GM21367 (cell line): Measurements from ENCODE around the gene MAPK7.
A peak's percentile ranks its signal among the peaks of the same experiment; 100 is the strongest.

Experiments used
- ATAC-seq: cut with Tn5 transposase; IDR thresholded peaks from one replicate; pipeline ENCODE4 v1.9.1; 2021; ENCODE audit not compliant: unreplicated experiment

The MAPK7 gene

DNA sequence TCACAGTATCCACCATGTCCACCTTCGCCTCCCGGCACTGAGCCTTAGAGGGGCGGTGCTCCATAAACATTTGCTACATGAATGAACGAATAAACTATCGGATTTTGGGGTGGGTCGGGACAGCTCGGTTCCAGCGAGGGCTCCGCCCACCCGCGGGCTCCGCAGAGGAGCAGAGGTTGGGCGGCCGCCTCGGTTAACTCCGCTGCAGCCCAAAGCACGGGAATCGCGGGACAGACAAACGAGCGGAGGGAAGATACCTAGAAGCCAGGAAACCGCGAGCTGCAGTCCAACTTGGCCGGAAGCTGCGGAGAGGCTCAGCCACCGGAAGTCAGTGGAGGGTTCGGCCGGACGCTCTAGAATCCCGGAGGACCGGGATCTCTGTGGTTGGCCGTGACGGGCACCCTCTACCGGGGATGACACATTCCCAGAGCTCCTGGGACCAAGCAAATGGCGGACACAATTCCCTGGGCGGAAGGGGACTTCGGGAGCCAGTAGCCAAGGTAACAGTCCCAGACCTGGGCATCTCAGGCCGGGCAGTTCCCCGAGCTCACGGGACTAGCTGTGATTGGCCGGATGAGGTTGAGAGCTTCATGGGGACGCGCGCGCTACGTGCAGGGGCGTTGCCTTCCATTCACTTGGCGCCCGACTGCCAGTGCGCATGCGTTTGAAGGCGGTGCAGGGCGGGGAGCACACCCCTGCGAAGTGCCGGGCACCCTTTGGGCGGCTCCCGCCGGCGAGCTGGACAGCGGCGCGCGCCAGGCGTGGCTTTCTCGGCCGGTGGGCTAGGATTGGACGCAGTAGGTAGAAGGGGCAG lies 489 bp upstream of the MAPK7 start:
- peak; percentile 88 for ATAC-seq

DNA sequence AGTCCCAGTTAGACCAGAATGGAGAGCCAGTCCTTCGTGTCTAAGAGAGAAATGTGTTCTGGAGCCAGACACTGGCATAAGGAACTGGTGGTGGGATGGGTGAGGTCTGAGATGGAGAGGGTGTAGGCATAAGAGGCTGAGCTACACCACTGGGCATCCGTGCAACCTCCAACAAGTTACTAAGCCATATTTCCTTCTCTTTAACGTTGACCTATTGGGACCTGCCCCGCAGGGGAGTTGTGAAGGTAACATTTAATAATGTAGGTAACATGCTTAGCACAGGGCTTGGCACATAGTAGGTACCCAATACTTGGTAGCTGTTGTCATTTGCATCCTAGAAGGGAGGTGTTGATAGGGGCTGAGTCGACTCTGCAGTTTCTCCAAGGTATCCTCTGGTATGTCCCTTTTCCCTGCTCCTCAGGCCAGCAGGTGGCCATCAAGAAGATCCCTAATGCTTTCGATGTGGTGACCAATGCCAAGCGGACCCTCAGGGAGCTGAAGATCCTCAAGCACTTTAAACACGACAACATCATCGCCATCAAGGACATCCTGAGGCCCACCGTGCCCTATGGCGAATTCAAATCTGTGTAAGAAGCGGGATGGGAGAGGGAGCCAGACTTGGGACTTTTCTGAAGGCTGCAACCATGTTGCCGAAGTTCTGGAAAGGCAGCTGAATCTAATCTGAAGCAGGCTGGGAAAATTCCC lies 1.2 kb downstream of the MAPK7 start:
- ATAC-seq = no peak

DNA sequence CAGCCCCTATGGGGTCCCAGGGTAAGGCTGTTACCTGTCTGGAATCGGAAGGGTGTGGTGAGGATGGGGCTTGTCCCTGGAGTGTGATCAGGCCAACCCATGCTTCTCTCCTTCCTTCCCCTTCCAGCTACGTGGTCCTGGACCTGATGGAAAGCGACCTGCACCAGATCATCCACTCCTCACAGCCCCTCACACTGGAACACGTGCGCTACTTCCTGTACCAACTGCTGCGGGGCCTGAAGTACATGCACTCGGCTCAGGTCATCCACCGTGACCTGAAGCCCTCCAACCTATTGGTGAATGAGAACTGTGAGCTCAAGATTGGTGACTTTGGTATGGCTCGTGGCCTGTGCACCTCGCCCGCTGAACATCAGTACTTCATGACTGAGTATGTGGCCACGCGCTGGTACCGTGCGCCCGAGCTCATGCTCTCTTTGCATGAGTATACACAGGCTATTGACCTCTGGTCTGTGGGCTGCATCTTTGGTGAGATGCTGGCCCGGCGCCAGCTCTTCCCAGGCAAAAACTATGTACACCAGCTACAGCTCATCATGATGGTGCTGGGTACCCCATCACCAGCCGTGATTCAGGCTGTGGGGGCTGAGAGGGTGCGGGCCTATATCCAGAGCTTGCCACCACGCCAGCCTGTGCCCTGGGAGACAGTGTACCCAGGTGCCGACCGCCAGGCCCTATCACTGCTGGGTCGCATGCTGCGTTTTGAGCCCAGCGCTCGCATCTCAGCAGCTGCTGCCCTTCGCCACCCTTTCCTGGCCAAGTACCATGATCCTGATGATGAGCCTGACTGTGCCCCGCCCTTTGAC lies 2.4 kb downstream of the MAPK7 start:
- ATAC-seq = no peak

DNA sequence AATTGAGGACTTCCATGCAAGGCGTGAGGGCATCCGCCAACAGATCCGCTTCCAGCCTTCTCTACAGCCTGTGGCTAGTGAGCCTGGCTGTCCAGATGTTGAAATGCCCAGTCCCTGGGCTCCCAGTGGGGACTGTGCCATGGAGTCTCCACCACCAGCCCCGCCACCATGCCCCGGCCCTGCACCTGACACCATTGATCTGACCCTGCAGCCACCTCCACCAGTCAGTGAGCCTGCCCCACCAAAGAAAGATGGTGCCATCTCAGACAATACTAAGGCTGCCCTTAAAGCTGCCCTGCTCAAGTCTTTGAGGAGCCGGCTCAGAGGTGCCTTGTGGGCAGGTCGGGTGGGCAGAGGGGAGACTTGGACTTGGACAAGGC lies 3.1 kb downstream of the MAPK7 start:
- ATAC-seq = no peak

DNA sequence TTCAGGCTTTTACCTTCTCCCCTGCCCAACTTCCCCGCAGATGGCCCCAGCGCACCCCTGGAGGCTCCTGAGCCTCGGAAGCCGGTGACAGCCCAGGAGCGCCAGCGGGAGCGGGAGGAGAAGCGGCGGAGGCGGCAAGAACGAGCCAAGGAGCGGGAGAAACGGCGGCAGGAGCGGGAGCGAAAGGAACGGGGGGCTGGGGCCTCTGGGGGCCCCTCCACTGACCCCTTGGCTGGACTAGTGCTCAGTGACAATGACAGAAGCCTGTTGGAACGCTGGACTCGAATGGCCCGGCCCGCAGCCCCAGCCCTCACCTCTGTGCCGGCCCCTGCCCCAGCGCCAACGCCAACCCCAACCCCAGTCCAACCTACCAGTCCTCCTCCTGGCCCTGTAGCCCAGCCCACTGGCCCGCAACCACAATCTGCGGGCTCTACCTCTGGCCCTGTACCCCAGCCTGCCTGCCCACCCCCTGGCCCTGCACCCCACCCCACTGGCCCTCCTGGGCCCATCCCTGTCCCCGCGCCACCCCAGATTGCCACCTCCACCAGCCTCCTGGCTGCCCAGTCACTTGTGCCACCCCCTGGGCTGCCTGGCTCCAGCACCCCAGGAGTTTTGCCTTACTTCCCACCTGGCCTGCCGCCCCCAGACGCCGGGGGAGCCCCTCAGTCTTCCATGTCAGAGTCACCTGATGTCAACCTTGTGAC lies 3.6 kb downstream of the MAPK7 start:
- ATAC-seq = no peak

DNA sequence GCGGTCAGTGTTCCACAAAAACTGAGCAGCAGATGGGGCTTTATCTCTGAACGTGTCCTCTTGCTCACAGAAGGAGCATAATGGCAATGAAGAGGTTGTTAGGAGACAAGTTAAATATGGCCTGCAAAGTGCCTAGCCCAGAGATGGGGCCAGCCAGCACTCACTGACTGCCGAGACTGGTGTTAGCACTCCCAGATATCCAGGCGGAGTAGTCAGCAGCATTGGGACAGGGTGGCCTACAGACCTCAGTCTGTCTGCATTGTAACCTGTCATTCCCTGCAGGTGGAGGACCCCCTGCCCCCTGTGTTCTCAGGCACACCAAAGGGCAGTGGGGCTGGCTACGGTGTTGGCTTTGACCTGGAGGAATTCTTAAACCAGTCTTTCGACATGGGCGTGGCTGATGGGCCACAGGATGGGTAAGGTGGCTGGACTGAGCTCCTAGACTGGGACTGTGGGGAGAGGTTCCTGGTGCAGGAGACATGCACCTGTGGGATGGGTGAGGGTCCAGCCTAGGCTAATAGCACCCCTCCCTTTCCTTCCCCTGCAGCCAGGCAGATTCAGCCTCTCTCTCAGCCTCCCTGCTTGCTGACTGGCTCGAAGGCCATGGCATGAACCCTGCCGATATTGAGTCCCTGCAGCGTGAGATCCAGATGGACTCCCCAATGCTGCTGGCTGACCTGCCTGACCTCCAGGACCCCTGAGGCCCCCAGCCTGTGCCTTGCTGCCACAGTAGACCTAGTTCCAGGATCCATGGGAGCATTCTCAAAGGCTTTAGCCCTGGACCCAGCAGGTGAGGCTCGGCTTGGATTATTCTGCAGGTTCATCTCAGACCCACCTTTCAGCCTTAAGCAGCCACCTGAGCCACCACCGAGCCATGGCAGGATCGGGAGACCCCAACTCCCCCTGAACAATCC lies 4.5 kb downstream of the MAPK7 start:
- no peak for ATAC-seq

DNA sequence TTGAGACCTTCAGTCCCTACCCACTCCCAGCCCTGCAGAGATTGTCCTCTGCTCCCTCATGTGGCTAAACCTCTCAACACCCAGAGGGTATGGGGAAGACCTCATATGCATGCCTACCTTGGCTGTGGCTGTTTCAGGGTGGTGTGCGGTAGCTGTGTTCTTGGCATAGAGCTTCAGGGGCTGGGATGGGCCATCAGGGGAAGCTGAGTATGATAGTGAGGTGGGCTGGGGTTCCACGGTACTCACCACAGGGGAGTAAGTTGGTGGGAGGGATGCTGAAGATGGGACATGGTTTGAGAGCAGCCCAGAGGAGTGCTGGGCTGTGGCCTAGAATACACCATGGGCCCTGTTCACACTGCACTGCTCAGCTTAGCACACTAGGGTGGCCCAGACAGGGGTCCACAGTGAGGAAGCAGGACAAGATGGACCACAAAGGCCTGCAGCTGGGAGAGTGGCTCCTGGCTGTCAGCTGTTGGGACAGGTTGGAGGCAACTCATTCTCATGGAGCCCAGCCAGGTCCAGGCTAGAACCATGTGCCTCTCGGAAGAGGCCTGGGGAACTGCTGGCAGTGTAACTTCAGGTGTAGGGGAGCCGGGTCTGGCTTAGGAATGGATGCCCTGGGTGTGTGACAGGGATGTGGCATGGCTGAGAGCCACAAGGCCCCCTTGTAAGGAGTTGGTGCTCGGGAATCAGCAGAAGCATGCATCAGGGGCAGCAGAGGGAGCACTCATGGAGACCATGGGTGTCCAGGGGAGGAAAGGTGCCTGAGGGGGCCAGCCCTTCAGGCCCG lies 5.6 kb downstream of the MAPK7 start:
- no peak for ATAC-seq

DNA sequence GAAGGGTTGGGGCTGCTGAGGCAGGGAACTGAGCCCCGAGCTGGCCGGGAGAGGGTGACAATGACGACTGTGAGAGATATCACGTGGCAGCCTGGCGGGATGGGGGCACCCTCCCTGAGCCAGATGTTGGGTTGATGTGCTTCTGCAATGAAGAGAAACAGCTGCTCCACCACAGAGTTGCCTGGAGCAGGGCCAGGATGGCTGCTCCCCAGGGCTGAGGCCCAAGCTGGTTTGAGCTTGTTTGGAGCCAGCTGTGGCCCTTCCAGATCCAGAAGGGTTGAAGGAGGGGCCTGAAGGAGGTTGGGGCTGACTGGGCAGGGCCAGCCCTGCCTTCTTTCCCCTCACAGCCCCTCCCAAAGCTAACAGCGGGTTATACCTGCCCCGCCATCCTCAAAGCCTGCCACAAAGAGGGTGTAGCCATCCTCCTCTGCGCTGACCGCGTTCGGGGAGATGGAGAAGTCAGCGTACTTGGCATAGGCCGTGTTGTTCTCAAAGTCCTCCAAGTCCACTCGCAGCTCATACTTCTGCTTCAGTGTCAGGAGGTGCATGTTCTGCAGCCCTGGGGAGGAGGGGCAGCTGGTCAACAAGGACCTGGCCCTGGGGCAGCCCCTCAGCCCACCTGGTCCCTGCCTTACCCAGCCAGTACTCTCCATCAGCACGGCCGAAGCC lies 6.6 kb downstream of the MAPK7 start:
- ATAC-seq = no peak

DNA sequence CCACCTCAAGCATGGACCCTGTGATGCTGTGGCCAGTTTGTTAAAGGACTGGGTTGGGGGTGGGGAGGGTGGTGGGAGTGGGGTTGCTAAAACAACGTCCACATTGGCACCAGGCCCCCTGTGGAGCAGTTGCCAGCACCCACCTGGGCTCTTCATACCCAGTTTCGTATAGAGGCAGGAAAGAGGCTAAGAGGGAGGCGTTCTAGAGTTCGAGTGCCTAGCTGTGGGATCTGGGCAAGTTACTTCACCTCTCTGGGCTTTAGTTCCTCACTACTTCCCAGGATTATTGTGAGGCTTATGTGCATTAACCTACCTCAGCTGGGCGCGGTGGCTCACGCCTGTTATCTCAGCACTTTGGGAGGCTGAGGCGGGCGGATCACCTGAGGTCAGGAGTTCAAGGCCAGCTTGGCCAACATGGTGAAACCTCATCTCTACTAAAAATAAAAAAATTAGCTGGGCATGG lies 7.3 kb downstream of the MAPK7 start:
- ATAC-seq = no peak

DNA sequence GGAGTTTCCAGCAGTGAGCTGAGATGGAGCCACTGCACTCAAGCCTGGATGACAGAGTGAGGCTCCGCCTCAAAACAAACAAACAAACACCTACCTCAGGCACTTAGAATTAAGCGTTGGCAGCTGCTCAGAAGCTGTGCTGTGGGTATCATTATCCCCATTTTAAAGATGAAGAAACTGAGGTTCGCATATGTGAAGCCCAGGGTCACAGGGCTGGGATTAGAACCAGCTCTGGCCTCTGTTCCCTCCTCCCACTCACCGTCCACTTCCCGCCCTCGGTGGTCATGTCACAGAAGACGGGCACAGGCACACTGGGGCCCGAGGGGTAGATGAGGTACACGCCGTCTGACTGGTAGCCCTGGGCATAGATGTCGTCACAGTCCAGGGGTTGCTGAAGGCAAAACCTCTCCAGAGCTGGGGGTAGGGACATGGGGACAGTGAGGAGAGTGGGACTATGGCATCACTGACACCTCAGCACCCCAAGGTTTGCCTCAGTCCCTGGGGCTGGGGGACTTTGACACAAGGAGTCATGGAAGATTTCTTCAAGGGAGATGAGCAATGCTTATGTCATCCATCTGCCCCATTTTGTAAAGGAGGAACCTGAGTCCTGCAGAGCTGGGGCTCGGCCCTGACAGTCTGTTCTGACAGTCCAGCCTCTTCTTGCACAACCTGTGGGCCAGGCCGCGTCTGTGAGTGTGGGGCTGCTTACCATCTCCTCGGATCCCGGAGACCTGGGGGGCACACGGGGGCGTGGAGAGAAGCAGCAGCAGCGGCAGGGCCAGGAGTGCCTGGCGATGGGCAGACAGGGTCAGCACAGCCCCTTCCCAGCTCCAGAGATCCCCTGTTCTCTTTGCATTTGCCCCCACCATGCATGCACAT lies 8.0 kb downstream of the MAPK7 start:
- no peak for ATAC-seq

DNA sequence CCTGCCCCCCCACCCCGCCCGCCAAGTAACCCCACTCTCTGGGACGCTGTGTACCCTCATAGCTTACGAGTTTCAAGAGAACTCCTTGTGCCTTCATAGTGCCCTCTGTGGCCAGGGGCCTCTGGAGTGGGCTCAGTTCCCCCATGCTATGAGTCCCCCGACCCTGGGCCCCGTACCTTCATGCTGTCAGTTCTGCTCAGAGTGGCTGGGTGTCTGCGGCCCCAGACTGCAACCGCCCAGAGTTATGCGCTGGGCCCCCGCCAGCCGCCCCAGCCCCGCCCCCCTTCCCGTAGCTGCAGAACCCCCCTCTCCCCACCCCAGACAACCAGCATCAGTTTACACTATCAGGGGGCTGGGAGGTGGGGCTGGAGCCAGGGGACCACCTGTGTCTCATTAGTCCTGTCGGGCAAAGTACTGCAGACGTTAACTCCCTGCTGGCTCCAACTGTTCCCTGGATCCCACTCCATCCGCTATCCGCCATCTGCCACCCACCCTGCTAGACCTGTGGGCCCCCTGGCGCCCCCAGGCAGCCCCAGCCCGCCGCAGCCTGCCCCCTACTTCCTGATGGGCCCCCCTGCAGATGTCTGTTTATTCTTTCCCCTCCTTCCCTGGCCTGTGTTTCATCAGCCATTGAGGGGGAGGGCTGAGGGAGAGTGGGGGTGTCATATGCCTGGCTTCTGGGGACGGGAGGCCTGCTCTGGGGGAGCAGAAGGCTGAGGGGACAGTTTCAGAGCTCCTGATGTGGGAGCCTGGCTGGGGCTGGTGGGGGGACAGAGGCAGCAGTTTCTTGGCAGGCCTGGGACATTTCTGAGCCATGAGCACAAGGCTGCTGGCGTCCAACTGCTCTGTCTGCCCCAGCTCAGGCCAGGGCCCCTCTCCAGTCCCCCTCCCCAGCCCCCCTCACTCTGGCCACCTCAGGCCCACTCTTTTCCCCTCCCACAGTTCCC lies 8.9 kb downstream of the MAPK7 start, which contains the start of gene MFAP4:
MFAP4 (minus strand) TSS at position 217 of the 947 bp plus-strand sequence; CDS start at position 182, 35 bp downstream.
- no peak for ATAC-seq

DNA sequence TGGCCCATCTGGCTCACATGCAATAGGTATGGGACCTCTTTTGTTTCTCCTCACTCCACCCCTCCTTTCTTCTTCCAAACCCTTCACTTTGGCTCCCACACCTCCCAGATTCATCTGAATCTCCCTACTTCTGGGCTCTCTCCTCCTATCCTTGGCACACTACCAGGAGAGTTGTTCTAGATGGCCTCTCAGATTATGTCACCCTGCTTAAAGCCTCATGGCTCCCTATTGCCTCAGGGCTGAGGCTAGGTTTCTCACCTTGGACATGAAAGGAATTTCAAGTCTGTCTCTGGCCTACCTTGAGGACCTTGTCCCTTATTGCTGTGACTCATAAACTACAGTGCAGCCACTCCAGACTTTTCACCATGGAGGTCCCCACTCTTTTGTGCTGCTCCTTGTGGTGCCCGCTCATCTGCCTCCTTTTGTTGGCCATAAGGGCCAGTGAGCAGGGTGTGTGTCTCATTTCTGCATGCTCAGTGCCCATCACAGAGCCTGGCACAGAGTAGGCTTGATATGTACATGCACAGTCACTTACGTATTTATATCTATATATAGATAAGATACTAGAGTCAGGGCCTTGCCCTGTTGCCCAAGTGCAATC lies 9.7 kb downstream of the MAPK7 start:
- ATAC-seq = no peak

DNA sequence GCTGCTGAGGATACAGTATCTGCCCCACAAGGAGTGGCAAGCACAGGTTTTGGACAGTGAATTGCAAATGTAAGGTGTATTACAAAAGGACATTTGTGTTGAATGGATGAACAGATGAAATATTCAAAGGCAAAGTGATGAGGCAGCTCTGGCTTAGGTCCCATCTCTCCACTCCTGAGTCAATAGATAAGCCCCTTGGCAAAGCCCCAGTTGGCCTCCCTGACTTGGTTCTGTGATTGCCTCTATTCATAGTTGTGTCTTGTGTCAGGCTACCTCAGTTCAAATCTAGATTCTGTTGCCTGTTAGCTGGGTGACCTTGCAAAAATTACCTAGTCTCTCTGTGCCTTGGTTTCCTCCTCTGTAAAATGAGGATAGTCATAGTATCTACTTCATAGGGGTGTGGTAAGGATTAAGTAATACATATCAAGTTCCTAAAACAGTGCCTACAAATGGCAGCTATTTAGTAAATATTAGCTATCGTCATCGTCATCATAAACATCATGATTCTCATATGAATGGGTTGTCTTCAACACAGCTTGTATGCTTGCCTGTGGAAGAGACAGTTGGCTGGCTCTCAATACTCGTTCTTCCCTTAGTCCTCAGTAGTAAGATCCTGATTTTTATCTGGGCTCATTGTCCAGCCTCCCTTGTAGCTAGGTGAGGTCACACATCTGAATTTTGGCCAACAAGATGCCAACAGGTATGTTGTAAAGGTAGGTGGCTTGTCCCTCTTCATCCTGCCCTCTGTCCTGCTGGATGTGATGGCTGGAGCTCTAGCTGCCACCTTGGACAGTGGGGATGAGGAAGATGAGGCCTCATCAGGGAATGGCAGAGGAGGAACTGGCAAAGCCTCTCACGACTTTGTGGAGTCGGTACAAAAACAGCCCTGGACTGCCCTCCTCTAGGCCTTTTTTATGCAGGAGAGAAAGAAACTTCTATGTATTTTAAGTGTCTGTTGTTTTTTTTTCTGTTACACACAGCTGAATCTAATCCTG lies 10.8 kb downstream of the MAPK7 start:
- ATAC-seq = no peak

DNA sequence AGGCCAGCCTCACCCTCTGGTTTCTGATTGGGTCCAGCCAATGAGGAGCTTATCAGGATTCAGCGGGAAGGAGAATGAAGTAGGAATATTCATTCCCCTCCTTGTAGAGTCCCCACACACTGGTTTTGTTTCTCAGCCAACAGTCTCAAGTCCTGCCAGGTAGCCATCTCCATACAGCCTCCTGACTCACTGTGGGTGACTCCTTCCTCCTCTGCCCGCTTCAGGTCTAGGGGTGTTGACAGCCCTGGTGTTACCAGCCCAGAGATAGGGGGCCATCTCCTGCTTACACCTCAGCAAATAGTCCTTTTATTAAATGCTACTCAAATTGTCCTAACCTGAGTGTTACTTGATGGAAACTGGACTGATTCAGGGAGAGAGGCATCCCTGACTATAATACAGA lies 12.7 kb downstream of the MAPK7 start:
- no peak for ATAC-seq

DNA sequence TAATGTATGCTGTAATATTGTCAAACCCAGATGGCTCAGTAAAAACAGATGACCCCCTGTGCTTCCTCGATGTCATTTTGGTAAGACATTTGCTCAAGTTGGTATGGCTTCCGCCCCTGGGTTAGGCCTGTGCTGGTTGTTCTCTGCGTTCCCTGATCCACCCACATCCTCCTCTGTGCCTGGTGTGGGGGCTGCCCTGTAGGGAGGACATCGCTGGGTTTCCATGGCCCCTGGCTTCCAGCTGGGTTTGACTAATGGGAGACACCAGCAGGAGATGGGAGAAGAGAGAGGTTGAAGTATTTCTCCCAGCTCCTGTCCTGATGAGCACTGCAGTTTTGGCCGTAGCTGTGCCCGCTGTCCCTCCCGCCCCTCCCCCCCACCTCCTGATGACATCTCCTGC lies 13.1 kb downstream of the MAPK7 start:
- ATAC-seq = no peak
